Lower lobe of right lung (tissue), 2 donors: ENCODE data around the gene AUTS2. TPM values are rescaled to one million over a fixed set of nuclear protein-coding genes. Genes with fewer than 3 reads are reported as not detected.

Experiments
- ATAC-seq, 2 donors: fragments of 200-7000 bp; cut with Tn5 transposase; one replicate each; pipeline ENCODE4 v1.9.1; 2020 to 2022; ENCODE audit warnings: mild to moderate bottlenecking in 2 of 2, moderate library complexity in 2 of 2
- DNase-seq: peaks from one replicate; pipeline ENCODE4 v3.0.0-alpha.2; 2020
- H3K27ac ChIP-seq: fragments of 200-600 bp; one replicate; pipeline ENCODE4 v1.8.0; 2022
- H3K27me3 ChIP-seq: fragments of 200-600 bp; one replicate; pipeline ENCODE4 v1.8.0; 2022; ENCODE audit warnings: low read depth
- H3K36me3 ChIP-seq: fragments of 200-600 bp; one replicate; pipeline ENCODE4 v1.8.0; 2022; ENCODE audit warnings: mild to moderate bottlenecking
- H3K4me1 ChIP-seq: fragments of 200-600 bp; one replicate; pipeline ENCODE4 v1.8.0; 2022
- H3K4me3 ChIP-seq: fragments of 200-600 bp; one replicate; pipeline ENCODE4 v1.8.0; 2022; ENCODE audit warnings: mild to moderate bottlenecking
- H3K9me3 ChIP-seq: fragments of 200-600 bp; one replicate; pipeline ENCODE4 v1.8.0; 2022
- CTCF ChIP-seq: fragments of 200-600 bp; IDR thresholded peaks from one replicate; pipeline ENCODE4 v1.8.0; 2022; ENCODE audit warnings: antibody characterized with exemption, mild to moderate bottlenecking
- intact Hi-C: fragments of 100-400 bp; cut with DNase I; formaldehyde crosslinking; loops from one replicate; pipeline ENCODE4 v1.11.0; 2022
- total RNA-seq: library from RNA; stranded (reverse); fragmentation: NEBNext Ultra II Directional; extraction: Animal tissue kit (Norgen Biotek cat#: 25700); gene quantifications from one replicate; pipeline ENCODE4 v1.2.1, GENCODE V29; 2021
- donor health status: DM: no; HTN: yes; CAD: no; lungs with severe emphysema.

The AUTS2 gene
- total RNA-seq, 1 donor from 2014 or later, result 45.7 TPM

GRCh38 chr7:70402069-70402468 is 803.8 kb downstream of the AUTS2 start:
- Histone ChIP-seq H3K27me3 (no peaks in the 10 kb centered on the region), H3K36me3 (no peaks in the 10 kb centered on the region), H3K9me3 (no peaks in the 10 kb centered on the region), H3K4me3 (no peak overlapping the region), H3K4me1 (no peaks in the 10 kb centered on the region), H3K27ac (no peak overlapping the region)
- no peak for TF ChIP-seq CTCF
- no peak for DNase-seq
- no peak for ATAC-seq
- intact Hi-C loops, result no loop called here

- H3K27me3 ChIP-seq, result no peaks in the 10 kb centered on the region
- intact Hi-C loops, result no loop called here
- H3K36me3 ChIP-seq, result no peaks in the 10 kb centered on the region
- no peaks in the 10 kb centered on the region for H3K4me1 ChIP-seq
- H3K4me3 ChIP-seq, result no peak overlapping the region
- TF ChIP-seq CTCF, result no peak
- no peak overlapping the region for H3K27ac ChIP-seq
- no peak for ATAC-seq
- no peaks in the 10 kb centered on the region for H3K9me3 ChIP-seq
- DNase-seq, result no peak
Observed at GRCh38 chr7:70405241-70405640, 807.0 kb downstream of the AUTS2 start.

- intact Hi-C loops, result no loop called here
- Histone ChIP-seq H3K27me3 (no peaks in the 10 kb centered on the region), H3K9me3 (no peaks in the 10 kb centered on the region), H3K4me3 (no peak overlapping the region), H3K4me1 (no peaks in the 10 kb centered on the region), H3K36me3 (no peaks in the 10 kb centered on the region), H3K27ac (no peak overlapping the region)
- DNase-seq (no peak), ATAC-seq (no peak)
- no peak for TF ChIP-seq CTCF
Observed at GRCh38 chr7:70406186-70406949, 808.1 kb downstream of the AUTS2 start.

- Histone ChIP-seq H3K27me3 (no peaks in the 10 kb centered on the region), H3K27ac (no peak overlapping the region), H3K36me3 (no peaks in the 10 kb centered on the region), H3K4me3 (no peak overlapping the region), H3K4me1 (no peaks in the 10 kb centered on the region), H3K9me3 (no peaks in the 10 kb centered on the region)
- no peak for TF ChIP-seq CTCF
- intact Hi-C loops, result no loop called here
- DNase-seq (no peak), ATAC-seq (no peak)
Observed at GRCh38 chr7:70406950-70407209, 808.6 kb downstream of the AUTS2 start.

- H3K27ac ChIP-seq, result no peak overlapping the region
- no peaks in the 10 kb centered on the region for H3K9me3 ChIP-seq
- no peaks in the 10 kb centered on the region for H3K36me3 ChIP-seq
- no peak for DNase-seq
- H3K4me1 ChIP-seq, result no peaks in the 10 kb centered on the region
- no peak for ATAC-seq
- TF ChIP-seq CTCF, result no peak
- H3K4me3 ChIP-seq, result no peak overlapping the region
- no peaks in the 10 kb centered on the region for H3K27me3 ChIP-seq
- intact Hi-C loops, result no loop called here
Observed at GRCh38 chr7:70408477-70408876, 810.2 kb downstream of the AUTS2 start.
